A673 (cell line): ENCODE measurements around the gene NOTCH4. TPM values are rescaled to one million over a fixed set of nuclear protein-coding genes. Genes with fewer than 3 reads are reported as not detected.

ENCODE experiments used
- BruUV-seq: library from RNA; stranded (reverse); fragments of 400-500 nt; replicated peaks from 2 replicates; lab custom pipeline; 2021; lab: Mats Ljungman, UMichigan
- CTCF ChIA-PET: fragments of 300-600 bp; sonication (Branson Sonifier 250); formaldehyde crosslinking; loops from one replicate; lab custom pipeline; 2022; ENCODE audit warnings: antibody characterized with exemption; lab: Charles Lee
- POLR2A ChIA-PET: fragments of 300-600 bp; sonication (Branson Sonifier 250); formaldehyde crosslinking; loops from one replicate; lab custom pipeline; 2022; ENCODE audit warnings: antibody characterized with exemption; ENCODE audit not compliant: low non-redundant PET; lab: Charles Lee
- DNase-seq: peaks from one replicate; pipeline ENCODE4 v3.0.0-alpha.2; 2015; ENCODE audit warnings: low spot score
- H3K27ac ChIP-seq: fragments of 200-600 bp; sonication (generic); 2 replicates; pipeline ENCODE4 v1.5.1; 2016; ENCODE audit warnings: mixed run types, low read depth, mild to moderate bottlenecking, mixed read lengths, antibody characterized with exemption, low read length; ENCODE audit not compliant: poor library complexity, severe bottlenecking
- H3K27me3 ChIP-seq: fragments of 200-600 bp; sonication (generic); replicated peaks from 2 replicates; pipeline ENCODE4 v1.6.1; 2017; ENCODE audit warnings: mixed run types, low read depth, mild to moderate bottlenecking, mixed read lengths, antibody characterized with exemption, low read length; ENCODE audit not compliant: insufficient read depth, poor library complexity
- H3K36me3 ChIP-seq: fragments of 200-600 bp; sonication (generic); 2 replicates; pipeline ENCODE4 v1.6.1; 2016; ENCODE audit warnings: mixed run types, mild to moderate bottlenecking, mixed read lengths, antibody characterized with exemption, low read length; ENCODE audit not compliant: insufficient read depth, poor library complexity, severe bottlenecking
- H3K4me1 ChIP-seq: fragments of 200-600 bp; sonication (generic); 2 replicates; pipeline ENCODE4 v1.6.1; 2017; ENCODE audit warnings: mixed run types, mild to moderate bottlenecking, mixed read lengths, antibody characterized with exemption, low read length; ENCODE audit not compliant: insufficient read depth, poor library complexity, severe bottlenecking
- H3K4me3 ChIP-seq: fragments of 200-600 bp; sonication (generic); 2 replicates; pipeline ENCODE4 v1.5.1; 2016; ENCODE audit warnings: low read depth, mixed run types, mild to moderate bottlenecking, mixed read lengths, low read length; ENCODE audit not compliant: poor library complexity, severe bottlenecking
- H3K9me3 ChIP-seq: fragments of 200-600 bp; sonication (generic); 2 replicates; pipeline ENCODE4 v1.6.1; 2016; ENCODE audit warnings: mixed run types, low read depth, mild to moderate bottlenecking, mixed read lengths, antibody characterized with exemption, low read length; ENCODE audit not compliant: poor library complexity, severe bottlenecking
- CTCF ChIP-seq: fragments of 300-800, 200-600 bp; sonication (generic); conservative IDR thresholded peaks from 2 replicates; pipeline ENCODE4 v1.5.1; 2017; ENCODE audit warnings: low read depth, mild to moderate bottlenecking, antibody characterized with exemption, low read length, moderate library complexity, mixed read lengths
- EZH2 ChIP-seq: fragments of 200-600 bp; sonication (generic); IDR thresholded peaks from 2 replicates; pipeline ENCODE4 v1.6.1; 2017; ENCODE audit warnings: borderline replicate concordance, low read depth, mild to moderate bottlenecking, mixed read lengths, antibody characterized with exemption, low read length; ENCODE audit not compliant: poor library complexity, severe bottlenecking
- intact Hi-C: fragments of 100-400 bp; cut with micrococcal nuclease; formaldehyde crosslinking; loops from one replicate; pipeline ENCODE4 v1.10.0; 2022; ENCODE audit not compliant: unreplicated experiment
- total RNA-seq: library from RNA; stranded (reverse); gene quantifications from 2 replicates; pipeline ENCODE4 v1.2.3, GENCODE V29; 2021

Gene NOTCH4
- total RNA-seq, 1 experiment from 2014 or later = 2.4 TPM

- H3K27ac ChIP-seq = peak overlapping the region; percentile 97
- BruUV-seq = TSS peak; percentile 24
Measured at GRCh38 chr6:32177183-32177787, 46.6 kb downstream of the NOTCH4 start.

GRCh38 chr6:32176476-32177182 is 47.2 kb downstream of the NOTCH4 start:
- Histone ChIP-seq H3K4me3 (peak overlapping the region; percentile 97), H3K27me3 (no peaks in the 10 kb centered on the region), H3K9me3 (no peaks in the 10 kb centered on the region), H3K4me1 (peaks cover 25% of the 10 kb centered on the region), H3K27ac (peak overlapping the region; percentile 97), H3K36me3 (peaks cover 6% of the 10 kb centered on the region)
- POLR2A ChIA-PET = no interaction called here
- no peak for DNase-seq
- TF ChIP-seq EZH2 = no peak
- no peak for TF ChIP-seq CTCF
- CTCF ChIA-PET = no interaction called here
- intact Hi-C loops = no loop called here
- TSS peak; percentile 90 for BruUV-seq

More at GRCh38 chr6:32177183-32177787, 46.6 kb downstream of the NOTCH4 start:
- intact Hi-C loops = no loop called here
- POLR2A ChIA-PET = interaction anchor here (0.9 kb wide), 1 partner anchor 14 kb away, joined by 5 read pairs; no protein-coding TSS in a partner anchor
- DNase-seq = peak; percentile 82
- Histone ChIP-seq H3K27me3 (no peaks in the 10 kb centered on the region), H3K4me3 (peak overlapping the region; percentile 97), H3K4me1 (peaks cover 25% of the 10 kb centered on the region), H3K9me3 (no peaks in the 10 kb centered on the region), H3K36me3 (peaks cover 6% of the 10 kb centered on the region)
- CTCF ChIA-PET = interaction anchor here (1.0 kb wide), 1 partner anchor 18 kb away, joined by 3 read pairs; no protein-coding TSS in a partner anchor
- no peak for TF ChIP-seq CTCF
- TF ChIP-seq EZH2 = no peak

- peaks cover 25% of the 10 kb centered on the region for H3K4me1 ChIP-seq
- peaks cover 7% of the 10 kb centered on the region for H3K36me3 ChIP-seq
- CTCF ChIA-PET = no interaction called here
- H3K9me3 ChIP-seq = no peaks in the 10 kb centered on the region
- TF ChIP-seq EZH2 = no peak
- no peak for TF ChIP-seq CTCF
- no peaks in the 10 kb centered on the region for H3K27me3 ChIP-seq
- DNase-seq = peak; percentile 97
- H3K4me3 ChIP-seq = peak within 1 kb of the TSS; percentile 97
- POLR2A ChIA-PET = no interaction called here
- BruUV-seq = no TSS peak
- intact Hi-C loops = no loop called here
- peak within 1 kb of the TSS; percentile 97 for H3K27ac ChIP-seq
Measured at GRCh38 chr6:32175711-32176475, 48.0 kb downstream of the NOTCH4 start, which contains the start of gene AGPAT1. AGPAT1 (minus strand) TSS chr6:32176084; CDS start chr6:32171496, 4,588 bp downstream.
